K562 (cell line): ENCODE results near the gene HSDL2. TPM values are rescaled to one million over a fixed set of nuclear protein-coding genes. Genes with fewer than 3 reads are reported as not detected.

Source experiments
- HMG20A ChIP-seq: fragments of 450-650 bp; formaldehyde crosslinking; conservative IDR thresholded peaks from 2 replicates; pipeline ENCODE4 v1.4.0; 2020; ENCODE audit warnings: mild to moderate bottlenecking, mixed read lengths
- RBFOX2 ChIP-seq: fragments of 200-400 bp; formaldehyde crosslinking; IDR thresholded peaks from 2 replicates; pipeline ENCODE4 v1.6.1; 2017; ENCODE audit warnings: low read depth, mild to moderate bottlenecking, low read length, moderate library complexity
- SRSF7 ChIP-seq: fragments of 200-400 bp; formaldehyde crosslinking; optimal IDR thresholded peaks from 2 replicates; pipeline ENCODE3; 2017; ENCODE audit warnings: mild to moderate bottlenecking, low read depth, low read length
- TAF9B ChIP-seq: fragments of 450-650 bp; IDR thresholded peaks from 2 replicates; pipeline ENCODE4 v1.6.1; 2018; ENCODE audit warnings: mild to moderate bottlenecking; ENCODE audit not compliant: partially characterized antibody
- U2AF2 ChIP-seq: fragments of 200-400 bp; formaldehyde crosslinking; optimal IDR thresholded peaks from 2 replicates; pipeline ENCODE3; 2017; ENCODE audit warnings: low read depth, mild to moderate bottlenecking, low read length
- polyA plus RNA-seq, 8 experiments: library from polyadenylated mRNA; depleted of rRNA in 4 of 8; stranded (reverse) in 5 of 8; unstranded in 3 of 8; fragments of >200 nt; fragmentation: Nextera tagmentation in 2 of 8; fragmentation: Illumina TruSeq in 1 of 8; extraction: Ambion mirVana in 2 of 8; extraction: Trizol in 1 of 8; gene quantifications; 2 replicates each; pipeline versions ENCODE4 v1.2.1 to v1.2.3, GENCODE V29; 2011 to 2014; ENCODE audit warnings: inconsistent platforms in 1 of 8, missing spikeins in 1 of 8
- total RNA-seq, 7 experiments: library from RNA; depleted of rRNA in 6 of 7; stranded (reverse); fragments of >200 nt in 6 of 7; fragmentation: Illumina TruSeq in 2 of 7; extraction: Trizol in 2 of 7; gene quantifications; 2 replicates each; pipeline versions ENCODE4 v1.2.1 to v1.2.3, GENCODE V29; 2011 to 2021; ENCODE audit warnings: low replicate concordance in 1 of 7
- TF ChIP-seq, protein P1 (sequence below): fragments of 450-650 bp; IDR thresholded peaks from 2 replicates; pipeline ENCODE4 v1.6.1; 2016; ENCODE audit warnings: mild to moderate bottlenecking, moderate library complexity
- TF ChIP-seq, protein P2 (sequence below): fragments of 450-650 bp; IDR thresholded peaks from 2 replicates; pipeline ENCODE4 v1.6.1; 2018; ENCODE audit not compliant: partially characterized antibody
- TF ChIP-seq, protein P3 (sequence below): fragments of 450-650 bp; IDR thresholded peaks from 2 replicates; pipeline ENCODE4 v1.6.1; 2016

Gene HSDL2
- total and polyA plus RNA-seq, 9 of the 15 experiments (the other 6 are each of a cell fraction or from before 2014, with no cell fraction given) = 22.8 to 74.1 (median 35.6) TPM

DNA sequence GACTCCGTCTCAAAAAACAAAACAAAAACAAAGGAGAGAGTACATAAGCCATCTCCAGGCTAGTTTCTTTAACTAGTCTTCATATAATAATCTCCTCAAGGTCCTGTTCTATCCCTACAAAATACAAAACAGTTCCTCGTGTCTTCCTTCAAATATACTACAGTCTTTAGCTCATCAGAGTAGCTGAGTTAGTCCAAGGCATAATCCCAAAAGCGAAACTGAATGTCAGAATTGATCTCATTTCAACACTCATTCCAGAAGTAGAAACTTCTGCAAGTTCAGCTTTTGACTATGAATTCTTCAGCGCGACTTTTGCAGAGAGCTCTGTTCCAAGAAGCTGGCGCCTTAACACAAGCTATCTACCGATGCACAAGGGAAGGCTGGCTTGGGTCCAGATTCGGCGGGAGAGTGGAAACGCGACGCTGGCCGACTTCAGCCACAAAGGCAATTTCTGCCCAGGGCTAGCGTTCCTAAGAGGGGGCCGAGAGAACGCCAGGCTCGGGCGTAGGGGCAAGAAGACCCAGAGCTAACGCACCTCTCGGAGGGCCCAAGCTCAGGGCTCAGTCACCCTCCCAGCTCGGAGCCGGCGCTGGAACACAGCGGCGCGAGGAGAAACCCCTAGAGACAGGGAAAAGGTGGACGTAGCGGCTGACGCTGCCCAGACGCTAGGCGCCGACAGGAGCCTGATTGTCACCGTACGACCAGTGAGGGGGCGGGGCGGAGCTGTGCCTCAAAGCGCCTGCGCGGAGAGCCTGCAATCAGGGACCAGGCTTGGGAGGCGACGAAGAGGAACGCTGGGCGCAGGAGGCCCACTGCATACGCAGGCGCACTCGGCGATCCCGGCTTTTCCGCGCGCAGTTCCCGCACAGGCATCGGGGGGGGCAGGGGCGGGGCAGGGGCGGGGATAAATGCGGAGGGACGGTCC is 469 bp upstream of the HSDL2 start (continued):
- TF ChIP-seq, protein P1, sequence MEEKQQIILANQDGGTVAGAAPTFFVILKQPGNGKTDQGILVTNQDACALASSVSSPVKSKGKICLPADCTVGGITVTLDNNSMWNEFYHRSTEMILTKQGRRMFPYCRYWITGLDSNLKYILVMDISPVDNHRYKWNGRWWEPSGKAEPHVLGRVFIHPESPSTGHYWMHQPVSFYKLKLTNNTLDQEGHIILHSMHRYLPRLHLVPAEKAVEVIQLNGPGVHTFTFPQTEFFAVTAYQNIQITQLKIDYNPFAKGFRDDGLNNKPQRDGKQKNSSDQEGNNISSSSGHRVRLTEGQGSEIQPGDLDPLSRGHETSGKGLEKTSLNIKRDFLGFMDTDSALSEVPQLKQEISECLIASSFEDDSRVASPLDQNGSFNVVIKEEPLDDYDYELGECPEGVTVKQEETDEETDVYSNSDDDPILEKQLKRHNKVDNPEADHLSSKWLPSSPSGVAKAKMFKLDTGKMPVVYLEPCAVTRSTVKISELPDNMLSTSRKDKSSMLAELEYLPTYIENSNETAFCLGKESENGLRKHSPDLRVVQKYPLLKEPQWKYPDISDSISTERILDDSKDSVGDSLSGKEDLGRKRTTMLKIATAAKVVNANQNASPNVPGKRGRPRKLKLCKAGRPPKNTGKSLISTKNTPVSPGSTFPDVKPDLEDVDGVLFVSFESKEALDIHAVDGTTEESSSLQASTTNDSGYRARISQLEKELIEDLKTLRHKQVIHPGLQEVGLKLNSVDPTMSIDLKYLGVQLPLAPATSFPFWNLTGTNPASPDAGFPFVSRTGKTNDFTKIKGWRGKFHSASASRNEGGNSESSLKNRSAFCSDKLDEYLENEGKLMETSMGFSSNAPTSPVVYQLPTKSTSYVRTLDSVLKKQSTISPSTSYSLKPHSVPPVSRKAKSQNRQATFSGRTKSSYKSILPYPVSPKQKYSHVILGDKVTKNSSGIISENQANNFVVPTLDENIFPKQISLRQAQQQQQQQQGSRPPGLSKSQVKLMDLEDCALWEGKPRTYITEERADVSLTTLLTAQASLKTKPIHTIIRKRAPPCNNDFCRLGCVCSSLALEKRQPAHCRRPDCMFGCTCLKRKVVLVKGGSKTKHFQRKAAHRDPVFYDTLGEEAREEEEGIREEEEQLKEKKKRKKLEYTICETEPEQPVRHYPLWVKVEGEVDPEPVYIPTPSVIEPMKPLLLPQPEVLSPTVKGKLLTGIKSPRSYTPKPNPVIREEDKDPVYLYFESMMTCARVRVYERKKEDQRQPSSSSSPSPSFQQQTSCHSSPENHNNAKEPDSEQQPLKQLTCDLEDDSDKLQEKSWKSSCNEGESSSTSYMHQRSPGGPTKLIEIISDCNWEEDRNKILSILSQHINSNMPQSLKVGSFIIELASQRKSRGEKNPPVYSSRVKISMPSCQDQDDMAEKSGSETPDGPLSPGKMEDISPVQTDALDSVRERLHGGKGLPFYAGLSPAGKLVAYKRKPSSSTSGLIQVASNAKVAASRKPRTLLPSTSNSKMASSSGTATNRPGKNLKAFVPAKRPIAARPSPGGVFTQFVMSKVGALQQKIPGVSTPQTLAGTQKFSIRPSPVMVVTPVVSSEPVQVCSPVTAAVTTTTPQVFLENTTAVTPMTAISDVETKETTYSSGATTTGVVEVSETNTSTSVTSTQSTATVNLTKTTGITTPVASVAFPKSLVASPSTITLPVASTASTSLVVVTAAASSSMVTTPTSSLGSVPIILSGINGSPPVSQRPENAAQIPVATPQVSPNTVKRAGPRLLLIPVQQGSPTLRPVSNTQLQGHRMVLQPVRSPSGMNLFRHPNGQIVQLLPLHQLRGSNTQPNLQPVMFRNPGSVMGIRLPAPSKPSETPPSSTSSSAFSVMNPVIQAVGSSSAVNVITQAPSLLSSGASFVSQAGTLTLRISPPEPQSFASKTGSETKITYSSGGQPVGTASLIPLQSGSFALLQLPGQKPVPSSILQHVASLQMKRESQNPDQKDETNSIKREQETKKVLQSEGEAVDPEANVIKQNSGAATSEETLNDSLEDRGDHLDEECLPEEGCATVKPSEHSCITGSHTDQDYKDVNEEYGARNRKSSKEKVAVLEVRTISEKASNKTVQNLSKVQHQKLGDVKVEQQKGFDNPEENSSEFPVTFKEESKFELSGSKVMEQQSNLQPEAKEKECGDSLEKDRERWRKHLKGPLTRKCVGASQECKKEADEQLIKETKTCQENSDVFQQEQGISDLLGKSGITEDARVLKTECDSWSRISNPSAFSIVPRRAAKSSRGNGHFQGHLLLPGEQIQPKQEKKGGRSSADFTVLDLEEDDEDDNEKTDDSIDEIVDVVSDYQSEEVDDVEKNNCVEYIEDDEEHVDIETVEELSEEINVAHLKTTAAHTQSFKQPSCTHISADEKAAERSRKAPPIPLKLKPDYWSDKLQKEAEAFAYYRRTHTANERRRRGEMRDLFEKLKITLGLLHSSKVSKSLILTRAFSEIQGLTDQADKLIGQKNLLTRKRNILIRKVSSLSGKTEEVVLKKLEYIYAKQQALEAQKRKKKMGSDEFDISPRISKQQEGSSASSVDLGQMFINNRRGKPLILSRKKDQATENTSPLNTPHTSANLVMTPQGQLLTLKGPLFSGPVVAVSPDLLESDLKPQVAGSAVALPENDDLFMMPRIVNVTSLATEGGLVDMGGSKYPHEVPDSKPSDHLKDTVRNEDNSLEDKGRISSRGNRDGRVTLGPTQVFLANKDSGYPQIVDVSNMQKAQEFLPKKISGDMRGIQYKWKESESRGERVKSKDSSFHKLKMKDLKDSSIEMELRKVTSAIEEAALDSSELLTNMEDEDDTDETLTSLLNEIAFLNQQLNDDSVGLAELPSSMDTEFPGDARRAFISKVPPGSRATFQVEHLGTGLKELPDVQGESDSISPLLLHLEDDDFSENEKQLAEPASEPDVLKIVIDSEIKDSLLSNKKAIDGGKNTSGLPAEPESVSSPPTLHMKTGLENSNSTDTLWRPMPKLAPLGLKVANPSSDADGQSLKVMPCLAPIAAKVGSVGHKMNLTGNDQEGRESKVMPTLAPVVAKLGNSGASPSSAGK = peak; percentile 90
- TF ChIP-seq RBFOX2 (peak; percentile 98), SRSF7 (no peak), U2AF2 (no peak), TAF9B (peak; percentile 79), HMG20A (CRISPR knock-in tag) (no peak)
- TF ChIP-seq, protein P2, sequence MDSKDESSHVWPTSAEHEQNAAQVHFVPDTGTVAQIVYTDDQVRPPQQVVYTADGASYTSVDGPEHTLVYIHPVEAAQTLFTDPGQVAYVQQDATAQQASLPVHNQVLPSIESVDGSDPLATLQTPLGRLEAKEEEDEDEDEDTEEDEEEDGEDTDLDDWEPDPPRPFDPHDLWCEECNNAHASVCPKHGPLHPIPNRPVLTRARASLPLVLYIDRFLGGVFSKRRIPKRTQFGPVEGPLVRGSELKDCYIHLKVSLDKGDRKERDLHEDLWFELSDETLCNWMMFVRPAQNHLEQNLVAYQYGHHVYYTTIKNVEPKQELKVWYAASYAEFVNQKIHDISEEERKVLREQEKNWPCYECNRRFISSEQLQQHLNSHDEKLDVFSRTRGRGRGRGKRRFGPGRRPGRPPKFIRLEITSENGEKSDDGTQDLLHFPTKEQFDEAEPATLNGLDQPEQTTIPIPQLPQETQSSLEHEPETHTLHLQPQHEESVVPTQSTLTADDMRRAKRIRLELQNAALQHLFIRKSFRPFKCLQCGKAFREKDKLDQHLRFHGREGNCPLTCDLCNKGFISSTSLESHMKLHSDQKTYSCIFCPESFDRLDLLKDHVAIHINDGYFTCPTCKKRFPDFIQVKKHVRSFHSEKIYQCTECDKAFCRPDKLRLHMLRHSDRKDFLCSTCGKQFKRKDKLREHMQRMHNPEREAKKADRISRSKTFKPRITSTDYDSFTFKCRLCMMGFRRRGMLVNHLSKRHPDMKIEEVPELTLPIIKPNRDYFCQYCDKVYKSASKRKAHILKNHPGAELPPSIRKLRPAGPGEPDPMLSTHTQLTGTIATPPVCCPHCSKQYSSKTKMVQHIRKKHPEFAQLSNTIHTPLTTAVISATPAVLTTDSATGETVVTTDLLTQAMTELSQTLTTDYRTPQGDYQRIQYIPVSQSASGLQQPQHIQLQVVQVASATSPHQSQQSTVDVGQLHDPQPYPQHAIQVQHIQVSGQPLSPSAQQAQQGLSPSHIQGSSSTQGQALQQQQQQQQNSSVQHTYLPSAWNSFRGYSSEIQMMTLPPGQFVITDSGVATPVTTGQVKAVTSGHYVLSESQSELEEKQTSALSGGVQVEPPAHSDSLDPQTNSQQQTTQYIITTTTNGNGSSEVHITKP = peak; percentile 68
- TF ChIP-seq, protein P3, sequence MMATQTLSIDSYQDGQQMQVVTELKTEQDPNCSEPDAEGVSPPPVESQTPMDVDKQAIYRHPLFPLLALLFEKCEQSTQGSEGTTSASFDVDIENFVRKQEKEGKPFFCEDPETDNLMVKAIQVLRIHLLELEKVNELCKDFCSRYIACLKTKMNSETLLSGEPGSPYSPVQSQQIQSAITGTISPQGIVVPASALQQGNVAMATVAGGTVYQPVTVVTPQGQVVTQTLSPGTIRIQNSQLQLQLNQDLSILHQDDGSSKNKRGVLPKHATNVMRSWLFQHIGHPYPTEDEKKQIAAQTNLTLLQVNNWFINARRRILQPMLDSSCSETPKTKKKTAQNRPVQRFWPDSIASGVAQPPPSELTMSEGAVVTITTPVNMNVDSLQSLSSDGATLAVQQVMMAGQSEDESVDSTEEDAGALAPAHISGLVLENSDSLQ = peak; percentile 75
